Ishikawa (cell line): ENCODE results near the gene LONP1.

Experiments
- CEBPB ChIP-seq: IDR thresholded peaks from 2 replicates; pipeline ENCODE4 v1.6.1; 2012
- CREB1 ChIP-seq: IDR thresholded peaks from 2 replicates; pipeline ENCODE4 v1.6.1; 2012; ENCODE audit warnings: low read depth
- EGR1 ChIP-seq: IDR thresholded peaks from 2 replicates; pipeline ENCODE4 v1.6.1; 2012
- EP300 ChIP-seq: IDR thresholded peaks from 2 replicates; pipeline ENCODE4 v1.6.1; 2012; ENCODE audit warnings: borderline replicate concordance
- FOXM1 ChIP-seq: IDR thresholded peaks from 2 replicates; pipeline ENCODE4 v1.6.1; 2012; ENCODE audit warnings: low read depth, borderline replicate concordance
- NFIC ChIP-seq: IDR thresholded peaks from 2 replicates; pipeline ENCODE4 v1.6.1; 2012
- RAD21 ChIP-seq: IDR thresholded peaks from 2 replicates; pipeline ENCODE4 v1.6.1; 2012; ENCODE audit warnings: low read depth
- TAF1 ChIP-seq: IDR thresholded peaks from 2 replicates; pipeline ENCODE4 v1.6.1; 2012; ENCODE audit warnings: low read depth, mild to moderate bottlenecking
- TCF12 ChIP-seq: IDR thresholded peaks from 2 replicates; pipeline ENCODE4 v1.6.1; 2012; ENCODE audit warnings: low read depth
- TEAD4 ChIP-seq: IDR thresholded peaks from 2 replicates; pipeline ENCODE4 v1.6.1; 2012
- YY1 ChIP-seq: IDR thresholded peaks from 2 replicates; pipeline ENCODE4 v1.6.1; 2012; ENCODE audit warnings: low read depth
- ZBTB7A ChIP-seq: IDR thresholded peaks from 2 replicates; pipeline ENCODE4 v1.6.1; 2012; ENCODE audit warnings: low read depth
- TF ChIP-seq, protein P1 (sequence below): IDR thresholded peaks from 2 replicates; pipeline ENCODE4 v1.6.1; 2012
- TF ChIP-seq, protein P2 (sequence below): IDR thresholded peaks from 2 replicates; pipeline ENCODE4 v1.6.1; 2012; ENCODE audit warnings: low read depth, mild to moderate bottlenecking
- TF ChIP-seq, protein P3 (sequence below): IDR thresholded peaks from 2 replicates; pipeline ENCODE4 v1.6.1; 2012

LONP1 gene

DNA sequence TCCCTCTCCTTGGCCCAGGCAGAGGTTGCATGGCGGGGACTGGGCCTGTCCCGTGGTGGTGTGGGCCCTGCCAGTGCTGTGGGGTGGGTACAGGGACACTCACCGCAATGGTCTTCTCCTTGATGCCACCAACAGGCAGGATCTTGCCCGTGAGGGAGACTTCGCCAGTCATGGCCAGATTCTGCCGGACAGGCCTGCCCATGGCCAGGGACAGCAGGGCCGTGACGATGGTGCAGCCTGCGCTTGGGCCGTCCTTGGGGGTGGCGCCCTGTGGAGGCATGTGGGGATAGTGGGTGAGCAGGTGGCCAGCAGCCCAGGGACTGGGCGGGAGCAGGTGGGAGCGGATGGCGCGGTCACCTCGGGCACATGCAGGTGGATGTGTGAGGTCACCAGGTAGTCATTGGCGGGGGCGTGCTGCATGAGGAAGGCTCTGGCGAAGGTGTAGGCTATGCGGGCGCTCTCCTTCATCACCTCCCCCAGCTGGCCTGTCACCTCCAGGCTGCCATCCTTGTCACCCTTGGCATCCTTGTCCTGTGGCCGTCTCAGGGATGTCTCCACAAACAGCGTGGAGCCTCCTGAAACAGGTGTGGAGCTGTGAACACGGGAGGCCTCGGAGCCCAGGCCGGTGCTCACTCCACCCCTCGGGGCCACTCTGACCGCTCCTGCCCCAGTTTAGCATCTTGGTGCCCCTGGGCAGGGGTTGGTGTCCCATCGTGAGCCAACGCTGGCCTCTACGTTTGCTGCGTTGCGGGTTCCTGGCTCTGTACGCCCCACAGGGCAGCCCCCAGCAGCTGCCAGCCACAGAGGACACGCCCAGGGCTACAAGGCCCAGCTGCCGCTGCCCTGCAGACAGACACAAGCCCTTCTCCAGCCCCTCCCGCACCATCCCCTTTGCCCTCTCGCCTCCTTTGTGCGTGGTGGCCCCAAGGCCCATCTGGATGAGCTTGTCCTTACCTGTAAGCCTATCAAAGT, 26.5 kb downstream of the LONP1 start:
- TF ChIP-seq, protein P1, sequence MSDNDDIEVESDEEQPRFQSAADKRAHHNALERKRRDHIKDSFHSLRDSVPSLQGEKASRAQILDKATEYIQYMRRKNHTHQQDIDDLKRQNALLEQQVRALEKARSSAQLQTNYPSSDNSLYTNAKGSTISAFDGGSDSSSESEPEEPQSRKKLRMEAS, result peak; percentile 45; the same call in 1 of the 2 replicates
- TF ChIP-seq NFIC, result no peak

DNA sequence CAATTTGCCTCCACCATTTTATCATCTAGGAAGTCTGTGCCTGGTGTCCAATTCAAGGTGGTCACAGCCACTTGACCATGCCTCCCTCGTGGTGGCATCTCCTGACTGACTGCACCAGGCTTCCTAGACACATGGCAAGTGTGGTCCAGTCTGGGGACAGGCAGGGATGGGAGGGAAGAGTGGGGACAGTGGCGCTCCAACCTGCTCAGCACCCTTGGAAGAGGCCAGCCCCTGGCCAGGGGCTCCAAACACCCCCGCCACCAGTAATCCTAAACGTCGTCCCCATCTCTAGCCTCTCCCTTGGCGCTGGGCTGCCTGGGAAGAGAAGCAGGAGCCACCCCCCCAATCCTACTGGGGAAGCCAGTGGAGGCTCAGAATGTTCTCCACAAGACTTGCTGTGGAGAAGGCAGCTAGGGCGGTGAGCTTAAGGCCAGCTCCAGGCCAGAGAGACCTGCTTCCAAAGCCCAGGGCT, 27.2 kb downstream of the LONP1 start:
- TF ChIP-seq, protein P2, sequence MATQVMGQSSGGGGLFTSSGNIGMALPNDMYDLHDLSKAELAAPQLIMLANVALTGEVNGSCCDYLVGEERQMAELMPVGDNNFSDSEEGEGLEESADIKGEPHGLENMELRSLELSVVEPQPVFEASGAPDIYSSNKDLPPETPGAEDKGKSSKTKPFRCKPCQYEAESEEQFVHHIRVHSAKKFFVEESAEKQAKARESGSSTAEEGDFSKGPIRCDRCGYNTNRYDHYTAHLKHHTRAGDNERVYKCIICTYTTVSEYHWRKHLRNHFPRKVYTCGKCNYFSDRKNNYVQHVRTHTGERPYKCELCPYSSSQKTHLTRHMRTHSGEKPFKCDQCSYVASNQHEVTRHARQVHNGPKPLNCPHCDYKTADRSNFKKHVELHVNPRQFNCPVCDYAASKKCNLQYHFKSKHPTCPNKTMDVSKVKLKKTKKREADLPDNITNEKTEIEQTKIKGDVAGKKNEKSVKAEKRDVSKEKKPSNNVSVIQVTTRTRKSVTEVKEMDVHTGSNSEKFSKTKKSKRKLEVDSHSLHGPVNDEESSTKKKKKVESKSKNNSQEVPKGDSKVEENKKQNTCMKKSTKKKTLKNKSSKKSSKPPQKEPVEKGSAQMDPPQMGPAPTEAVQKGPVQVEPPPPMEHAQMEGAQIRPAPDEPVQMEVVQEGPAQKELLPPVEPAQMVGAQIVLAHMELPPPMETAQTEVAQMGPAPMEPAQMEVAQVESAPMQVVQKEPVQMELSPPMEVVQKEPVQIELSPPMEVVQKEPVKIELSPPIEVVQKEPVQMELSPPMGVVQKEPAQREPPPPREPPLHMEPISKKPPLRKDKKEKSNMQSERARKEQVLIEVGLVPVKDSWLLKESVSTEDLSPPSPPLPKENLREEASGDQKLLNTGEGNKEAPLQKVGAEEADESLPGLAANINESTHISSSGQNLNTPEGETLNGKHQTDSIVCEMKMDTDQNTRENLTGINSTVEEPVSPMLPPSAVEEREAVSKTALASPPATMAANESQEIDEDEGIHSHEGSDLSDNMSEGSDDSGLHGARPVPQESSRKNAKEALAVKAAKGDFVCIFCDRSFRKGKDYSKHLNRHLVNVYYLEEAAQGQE, result no peak
- TF ChIP-seq TEAD4 (no peak), TCF12 (no peak), EGR1 (no peak), YY1 (no peak), CEBPB (no peak), FOXM1 (no peak), EP300 (no peak), ZBTB7A (no peak), CREB1 (no peak), NFIC (no peak), TAF1 (no peak), RAD21 (no peak)
- TF ChIP-seq, protein P1, result no peak
- TF ChIP-seq, protein P3, sequence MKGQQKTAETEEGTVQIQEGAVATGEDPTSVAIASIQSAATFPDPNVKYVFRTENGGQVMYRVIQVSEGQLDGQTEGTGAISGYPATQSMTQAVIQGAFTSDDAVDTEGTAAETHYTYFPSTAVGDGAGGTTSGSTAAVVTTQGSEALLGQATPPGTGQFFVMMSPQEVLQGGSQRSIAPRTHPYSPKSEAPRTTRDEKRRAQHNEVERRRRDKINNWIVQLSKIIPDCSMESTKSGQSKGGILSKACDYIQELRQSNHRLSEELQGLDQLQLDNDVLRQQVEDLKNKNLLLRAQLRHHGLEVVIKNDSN, result no peak

DNA sequence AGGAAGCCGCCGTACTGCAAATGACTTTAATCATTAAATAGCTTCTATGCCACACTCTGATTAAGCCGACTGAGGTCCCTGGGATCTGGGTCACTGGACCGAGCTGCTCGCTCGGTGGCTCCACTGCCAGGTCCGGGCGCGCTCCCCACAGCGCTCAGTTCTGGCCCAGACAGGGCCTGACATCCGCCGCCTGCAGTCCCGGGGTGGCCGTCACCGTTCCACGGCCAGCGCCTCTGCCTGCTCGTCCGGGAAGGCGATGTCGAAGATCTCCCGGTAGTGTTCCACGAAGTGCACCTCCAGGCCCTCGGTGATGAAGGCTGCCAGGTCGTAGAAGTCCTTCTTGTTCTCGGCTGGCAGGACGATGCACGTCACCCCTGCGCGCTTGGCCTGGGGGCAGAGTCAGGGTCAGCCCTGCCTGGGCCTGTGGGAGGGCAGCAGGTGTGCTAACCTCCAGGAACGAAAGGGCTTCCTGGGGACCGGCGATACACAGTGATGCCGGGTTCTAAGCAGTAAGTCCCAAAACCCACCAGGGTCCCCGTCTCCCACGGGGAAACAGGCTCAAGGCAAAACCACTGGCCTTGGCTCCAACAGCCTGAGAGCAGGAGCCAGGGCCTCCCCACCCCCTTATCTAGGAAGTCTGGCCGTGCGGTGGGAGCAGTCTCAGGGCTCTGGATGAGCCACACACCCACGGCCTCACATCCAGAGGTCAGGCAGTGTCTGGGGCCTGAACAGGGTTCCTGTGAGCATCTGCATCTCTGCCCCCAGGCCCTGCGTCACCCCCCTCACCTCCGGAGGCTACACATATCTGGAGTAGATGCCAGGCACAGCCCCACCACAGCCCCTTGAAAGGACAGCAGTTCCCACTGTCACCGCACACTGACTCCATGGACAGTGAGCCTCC, 27.9 kb downstream of the LONP1 start:
- TF ChIP-seq CEBPB (no peak), TAF1 (no peak), TEAD4 (no peak), FOXM1 (no peak), EP300 (no peak), CREB1 (no peak), RAD21 (no peak), ZBTB7A (no peak), EGR1 (no peak), TCF12 (no peak), NFIC (no peak), YY1 (no peak)
- TF ChIP-seq, protein P1, result no peak
- TF ChIP-seq, protein P3, result no peak
- TF ChIP-seq, protein P2, result no peak

DNA sequence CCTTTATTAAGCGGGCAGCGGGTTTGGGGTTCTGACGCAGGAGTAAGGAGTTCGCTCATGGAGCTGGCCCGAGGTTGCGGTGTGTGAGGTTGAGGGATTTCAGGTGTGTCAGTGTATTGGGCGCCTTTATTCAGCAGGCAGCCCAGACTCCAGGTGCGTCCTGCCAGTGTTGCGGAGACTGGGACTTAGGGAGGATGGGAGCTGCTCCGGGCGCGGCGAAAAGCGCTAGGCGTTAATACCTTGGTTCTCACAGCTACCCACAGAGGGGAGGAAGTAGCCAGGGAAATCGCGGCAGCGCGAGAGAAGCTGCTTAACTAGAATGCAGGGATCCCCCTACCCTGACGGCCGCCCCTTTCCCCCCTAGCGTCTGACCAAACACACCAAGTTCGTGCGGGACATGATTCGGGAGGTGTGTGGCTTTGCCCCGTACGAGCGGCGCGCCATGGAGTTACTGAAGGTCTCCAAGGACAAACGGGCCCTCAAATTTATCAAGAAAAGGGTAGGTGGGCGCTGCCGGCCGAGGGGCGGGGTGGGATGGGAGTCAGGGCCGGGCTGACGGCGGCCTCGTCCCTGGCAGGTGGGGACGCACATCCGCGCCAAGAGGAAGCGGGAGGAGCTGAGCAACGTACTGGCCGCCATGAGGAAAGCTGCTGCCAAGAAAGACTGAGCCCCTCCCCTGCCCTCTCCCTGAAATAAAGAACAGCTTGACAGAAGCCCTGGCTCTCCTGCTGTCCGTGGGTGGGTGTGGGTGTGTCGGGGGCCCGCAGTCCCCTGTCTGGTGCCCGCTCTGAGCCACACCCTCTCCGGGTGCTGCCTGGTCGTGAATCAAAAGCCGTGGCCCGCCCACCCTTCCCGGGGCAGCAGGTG, 28.8 kb downstream of the LONP1 start:
- TF ChIP-seq TEAD4 (no peak), EGR1 (peak; percentile 63; the same call in 1 of the 2 replicates)
- TF ChIP-seq, protein P1, result peak; percentile 49; the same call in 1 of the 2 replicates
